Fibroblast of skin of left quadriceps (primary cell): ENCODE data around the gene MAGOHB.

Experiments used
- DNase-seq, 2 experiments: peaks; one replicate each; pipeline ENCODE4 v3.0.0-alpha.2; 2013; ENCODE audit warnings: low read depth in 2 of 2

MAGOHB gene

DNA sequence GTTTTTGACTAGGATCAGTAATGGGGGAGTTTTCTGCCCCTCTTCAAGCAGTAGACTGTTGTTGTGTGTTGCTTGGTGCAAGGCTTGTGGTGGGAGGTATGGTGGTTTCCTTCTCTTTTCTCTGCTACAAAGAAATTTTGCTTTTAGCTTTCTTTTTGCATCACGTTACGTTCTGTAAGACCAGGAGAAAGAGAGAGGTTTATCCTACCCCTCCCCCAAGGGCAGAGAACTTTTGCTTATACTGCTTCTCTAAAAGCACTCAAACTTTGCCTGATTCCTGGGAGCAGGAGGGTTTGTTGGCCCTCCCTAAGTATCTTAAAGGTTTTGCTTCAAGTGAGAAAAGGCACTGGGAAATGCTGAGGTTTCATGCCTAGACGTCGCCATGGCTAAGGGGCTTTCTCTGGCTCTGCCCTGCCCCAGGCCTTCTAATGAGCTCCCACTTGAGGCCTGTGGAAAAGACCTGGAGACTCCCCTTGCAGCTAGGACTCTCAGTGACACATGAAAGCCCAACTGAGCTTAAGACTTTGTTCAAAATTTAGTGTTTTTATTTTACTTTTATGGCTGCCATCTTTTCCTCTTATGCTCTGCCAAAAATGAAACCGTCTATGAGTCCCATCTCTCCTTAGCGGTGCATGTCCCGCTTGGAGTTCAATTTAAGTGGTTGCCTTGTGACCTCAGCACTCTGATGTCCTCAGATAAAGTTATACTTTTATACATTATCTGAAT, 58.5 kb downstream of the MAGOHB start:
- no peak for DNase-seq

DNA sequence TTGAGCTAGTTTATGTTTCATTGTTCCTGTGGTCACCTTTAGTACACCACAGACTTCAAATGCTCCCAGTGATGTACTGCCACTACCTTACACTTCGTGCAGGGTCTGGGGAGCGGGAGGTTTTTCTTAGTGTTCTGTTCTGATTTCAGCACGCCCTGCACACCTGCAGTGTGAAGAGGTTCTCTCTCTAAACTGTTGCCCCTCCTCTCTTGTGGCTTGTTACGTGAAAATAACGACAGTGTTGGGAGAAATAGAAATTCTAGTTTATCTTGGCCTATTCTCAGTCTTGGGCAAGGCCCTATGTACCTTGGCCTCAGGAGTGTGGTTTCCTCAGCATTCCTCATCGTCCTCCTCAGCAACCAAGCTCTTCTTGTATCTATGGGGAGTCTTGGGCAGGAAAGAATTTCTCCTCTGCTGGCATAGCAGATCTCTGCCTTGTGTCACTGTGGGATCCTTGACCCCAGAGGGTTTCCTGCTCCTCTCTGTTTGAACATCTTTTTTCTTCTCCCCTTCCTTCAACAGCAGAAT, 59.1 kb downstream of the MAGOHB start:
- no peak for DNase-seq
